Raji (cell line): ENCODE data around the gene AIMP1.

Experiments used
- POLR2A ChIP-seq: IDR thresholded peaks from 2 replicates; pipeline ENCODE4 v1.6.1; 2011; ENCODE audit warnings: low read depth, low read length, control low read depth; ENCODE audit not compliant: insufficient read depth

The AIMP1 gene

DNA sequence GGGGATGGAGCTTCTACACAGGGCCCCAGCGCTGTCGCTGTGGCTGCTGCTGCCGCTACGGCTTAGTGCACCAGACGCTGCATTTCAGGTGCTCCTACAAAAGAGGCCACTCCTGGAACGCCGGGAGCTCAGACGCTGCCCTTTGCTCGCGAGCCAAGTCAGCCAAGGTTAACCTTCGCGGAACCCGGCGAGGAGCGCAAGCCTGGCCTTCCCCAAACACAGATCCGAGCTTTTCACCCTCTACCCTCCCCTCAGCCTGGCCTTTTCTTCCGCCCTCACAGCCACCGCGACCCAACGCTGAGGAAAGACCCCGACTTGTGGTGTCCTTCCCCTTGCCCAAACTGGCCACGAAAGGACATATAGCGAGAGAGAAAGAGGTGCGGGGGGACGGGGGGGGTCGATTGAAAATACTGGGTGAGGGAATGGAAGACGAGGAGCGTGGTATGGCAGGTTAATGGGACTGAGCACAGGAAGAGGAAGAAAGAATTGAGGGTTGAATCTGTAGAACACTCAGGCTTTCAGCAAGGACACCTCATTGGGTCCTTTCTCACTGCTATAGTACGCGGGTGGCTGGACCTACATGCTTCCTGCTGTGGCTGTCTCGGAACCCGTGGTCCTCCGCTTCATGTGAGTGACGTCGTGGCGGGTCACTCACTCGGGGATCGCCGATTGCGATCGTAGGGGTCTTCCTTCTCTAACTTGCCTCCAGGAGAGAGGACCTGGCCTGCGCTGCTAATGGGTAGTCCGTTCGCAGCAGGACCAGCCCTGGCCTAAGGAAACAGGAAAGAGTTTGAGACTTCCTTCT is at the start of gene AIMP1, which contains the start of gene TBCK:
TSS of gene AIMP1 (plus strand) at position 583 of the 805 bp plus-strand sequence. CDS start 8,460 bp downstream, outside the sequence.
TSS of gene TBCK (minus strand) at position 242 of the 805 bp plus-strand sequence. CDS start 7,249 bp downstream, outside the sequence.
- peak; percentile 86 for TF ChIP-seq POLR2A

DNA sequence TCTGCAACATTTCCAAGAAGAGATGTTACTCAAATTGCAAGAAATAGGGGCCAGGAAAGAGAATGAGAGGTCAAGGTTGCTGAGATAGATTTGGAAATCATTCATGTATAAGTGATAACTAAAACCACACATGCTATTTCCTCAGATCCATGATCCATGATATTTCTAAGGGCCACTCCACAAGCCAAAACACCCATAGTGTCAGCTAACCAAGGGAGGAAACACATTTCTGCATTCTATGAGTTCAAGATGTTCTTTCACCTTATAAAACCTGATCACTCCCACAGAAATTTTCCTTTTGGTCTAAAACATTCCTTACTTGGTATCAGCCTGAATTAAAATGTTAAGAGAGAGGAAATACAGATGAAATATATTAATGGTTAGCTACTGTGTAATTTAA is 47.6 kb upstream of the AIMP1 start:
- TF ChIP-seq POLR2A, result no peak

- no peak for TF ChIP-seq POLR2A
Measured at GRCh38 chr4:106269711-106270110, 46.6 kb upstream of the AIMP1 start.

DNA sequence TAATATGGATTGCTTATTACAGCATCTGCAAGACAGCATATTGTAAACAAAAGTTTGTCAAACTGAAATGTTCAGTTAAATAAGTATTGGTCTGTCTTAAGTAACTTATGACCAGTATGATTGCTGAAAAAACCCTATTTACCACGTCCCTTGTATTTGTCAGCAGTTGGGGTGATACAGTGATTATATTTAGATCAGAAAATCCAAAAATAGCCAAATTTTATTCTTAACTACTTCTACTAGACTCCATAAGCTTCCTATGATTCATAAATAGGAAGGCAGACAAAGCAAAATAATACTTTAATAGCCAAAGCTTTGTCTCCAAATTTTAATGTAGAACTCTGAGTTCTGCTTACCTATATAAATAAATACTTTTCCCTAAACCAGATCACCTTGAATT is 45.6 kb upstream of the AIMP1 start:
- TF ChIP-seq POLR2A, result no peak

GRCh38 chr4:106273831-106274230 is 42.5 kb upstream of the AIMP1 start:
- no peak for TF ChIP-seq POLR2A

DNA sequence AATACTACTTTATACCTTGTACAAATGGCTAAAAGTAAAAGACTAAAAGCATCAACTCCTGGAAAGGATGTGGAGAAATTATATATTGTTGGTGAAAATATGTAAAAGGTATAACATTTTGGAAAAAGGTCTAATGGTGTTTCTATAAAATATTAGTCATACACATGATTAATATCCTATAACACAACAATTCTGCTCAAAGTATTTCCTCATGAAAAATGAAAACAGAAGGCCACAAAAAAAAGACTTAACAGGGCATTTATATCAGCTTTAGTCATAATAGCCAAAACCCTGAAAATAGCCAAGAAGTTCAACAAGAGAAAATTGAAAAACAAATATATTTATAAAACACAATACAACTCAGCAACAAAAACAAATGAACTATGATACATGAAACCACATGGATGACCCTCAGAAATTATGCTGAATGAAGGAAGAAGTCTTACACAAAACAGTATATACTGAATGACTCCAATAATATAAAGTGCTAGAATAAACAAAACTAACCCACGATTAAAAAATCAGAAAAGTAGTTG is 39.1 kb upstream of the AIMP1 start:
- no peak for TF ChIP-seq POLR2A

DNA sequence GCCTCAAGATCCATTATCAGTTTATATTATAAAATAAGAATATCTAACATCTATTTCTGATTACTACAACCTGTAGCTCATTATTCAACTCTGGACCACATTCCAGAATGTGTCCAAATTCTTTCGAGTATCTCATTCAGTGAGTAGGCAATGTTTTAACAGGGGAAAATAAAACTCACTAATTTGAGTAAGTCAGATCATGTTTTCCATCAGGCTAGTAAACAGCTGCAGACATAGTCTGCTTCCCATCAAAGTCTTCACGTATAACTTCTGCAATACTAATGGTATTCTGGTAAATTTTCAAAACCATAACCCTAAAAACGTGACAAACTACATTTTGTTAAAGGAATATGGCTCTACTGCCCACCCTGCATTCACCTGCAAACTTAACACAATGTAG is 32.1 kb upstream of the AIMP1 start:
- no peak for TF ChIP-seq POLR2A

- no peak for TF ChIP-seq POLR2A
Measured at GRCh38 chr4:106286611-106287010, 29.7 kb upstream of the AIMP1 start.

DNA sequence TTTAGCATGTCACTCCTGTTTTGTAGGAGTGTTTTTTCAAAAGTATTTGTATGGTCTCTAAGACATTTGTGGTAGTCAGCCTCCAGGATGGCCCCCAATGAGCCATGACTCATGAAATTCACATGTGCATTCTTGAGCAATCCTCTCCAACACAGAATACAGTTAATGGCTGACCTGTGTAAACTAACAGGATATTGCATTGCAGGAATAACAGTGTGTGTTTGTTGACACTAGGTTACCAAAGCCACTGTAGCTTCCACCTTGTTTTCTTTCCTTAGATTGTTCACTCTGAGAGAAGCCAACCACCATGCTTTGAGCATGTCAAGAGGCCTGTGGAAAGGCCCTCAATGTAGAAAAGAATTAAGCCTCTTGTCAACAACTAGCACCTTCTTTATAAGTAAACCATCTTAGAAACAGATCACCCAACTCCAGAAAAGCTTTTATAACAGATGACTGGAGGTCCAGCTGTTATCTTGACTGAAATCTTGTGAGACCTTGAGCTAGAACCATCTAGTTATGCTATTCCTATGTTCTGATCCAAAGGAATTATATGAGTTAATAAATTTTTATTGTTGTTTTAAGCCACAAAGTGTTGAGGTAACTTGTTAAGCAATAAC is 28.9 kb upstream of the AIMP1 start:
- TF ChIP-seq POLR2A, result no peak

DNA sequence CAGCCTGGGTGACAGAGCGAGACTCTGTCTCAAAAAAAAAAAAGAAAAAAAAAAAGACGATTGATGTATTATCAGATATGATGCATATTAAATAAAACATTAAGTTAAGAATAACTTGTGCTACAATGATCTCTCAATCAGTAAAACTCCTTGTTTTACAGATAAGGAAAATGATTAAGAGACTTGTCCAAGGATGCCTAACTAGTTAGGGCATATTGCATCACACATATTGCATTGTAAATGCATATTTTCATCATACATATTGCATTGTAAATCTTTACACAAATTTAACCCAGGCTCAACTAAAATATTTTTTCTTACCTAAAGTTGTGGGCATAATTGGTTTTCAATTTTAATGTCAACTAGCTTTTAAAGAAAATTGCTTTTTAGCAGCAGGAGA is 26.6 kb upstream of the AIMP1 start:
- TF ChIP-seq POLR2A, result no peak

DNA sequence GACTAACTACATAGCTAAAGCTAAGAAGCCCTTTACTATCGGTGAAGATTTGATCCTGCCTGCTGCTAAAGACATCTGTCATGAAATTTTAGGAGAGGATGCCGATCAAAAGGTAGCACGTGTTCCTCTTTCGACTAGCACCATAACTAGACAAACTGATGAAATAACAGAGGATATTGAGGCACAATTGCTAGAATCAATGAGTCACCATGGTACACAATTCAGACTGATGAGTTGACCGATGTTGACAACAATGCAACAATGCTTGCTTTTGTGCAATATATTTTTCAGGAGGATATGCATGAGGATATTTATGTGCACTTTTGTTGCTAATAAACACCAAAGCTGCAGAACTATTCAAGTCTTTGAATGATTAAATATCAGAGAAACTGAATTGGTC is 24.7 kb upstream of the AIMP1 start:
- no peak for TF ChIP-seq POLR2A

DNA sequence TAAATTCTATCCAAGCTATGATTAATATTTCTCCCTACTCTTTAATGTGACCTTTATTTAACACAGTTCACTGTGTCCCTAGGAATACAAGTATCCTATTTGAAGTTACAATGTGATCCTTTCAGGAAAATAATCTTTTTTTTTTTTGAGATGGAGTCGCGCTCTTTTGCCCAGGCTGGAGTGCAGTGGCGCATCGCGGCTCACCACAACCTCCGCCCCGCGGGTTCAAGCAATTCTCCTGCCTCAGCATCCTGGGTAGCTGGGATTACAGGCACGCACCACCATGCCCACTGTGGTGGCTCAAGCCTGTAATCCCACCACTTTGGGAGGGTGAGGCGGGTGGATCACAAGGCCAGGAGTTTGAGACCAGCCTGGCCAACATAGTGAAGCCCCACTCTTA is 22.3 kb upstream of the AIMP1 start:
- TF ChIP-seq POLR2A, result no peak

DNA sequence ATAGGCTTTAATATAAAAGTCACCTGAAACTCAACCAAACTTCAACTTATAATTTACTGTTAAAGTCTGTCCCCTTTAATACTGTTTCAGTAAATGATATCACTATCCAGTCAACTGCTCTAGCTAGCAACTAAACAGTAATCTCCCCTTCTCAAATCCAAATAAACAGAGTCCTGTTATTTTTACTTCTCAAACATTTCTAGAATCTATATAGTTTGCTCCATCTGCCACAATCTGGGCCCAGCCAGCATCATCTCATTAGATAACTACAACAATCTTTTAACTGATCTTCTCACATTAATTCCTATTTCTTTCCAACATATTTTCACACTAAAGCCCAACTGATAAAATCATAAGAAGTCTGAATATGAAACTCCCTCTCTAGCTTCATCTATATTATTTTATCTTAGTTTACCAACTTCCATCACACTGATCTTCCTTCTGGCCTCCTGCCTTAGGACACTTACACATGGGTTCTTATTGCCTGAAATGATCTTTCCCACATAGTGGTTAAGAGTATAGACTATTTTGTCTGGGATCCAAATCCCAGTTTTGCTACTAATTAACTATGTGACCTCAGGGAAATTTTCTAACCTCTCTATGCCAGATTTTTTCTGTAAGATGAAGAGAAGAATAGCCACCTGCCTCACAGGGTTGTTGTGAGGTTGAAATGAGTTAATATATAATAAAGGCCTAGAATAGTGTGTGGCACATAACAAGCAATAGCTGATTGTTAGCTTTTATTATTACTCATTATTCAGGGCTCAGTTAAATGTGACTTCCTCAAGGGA is 18.9 kb upstream of the AIMP1 start:
- TF ChIP-seq POLR2A, result no peak

DNA sequence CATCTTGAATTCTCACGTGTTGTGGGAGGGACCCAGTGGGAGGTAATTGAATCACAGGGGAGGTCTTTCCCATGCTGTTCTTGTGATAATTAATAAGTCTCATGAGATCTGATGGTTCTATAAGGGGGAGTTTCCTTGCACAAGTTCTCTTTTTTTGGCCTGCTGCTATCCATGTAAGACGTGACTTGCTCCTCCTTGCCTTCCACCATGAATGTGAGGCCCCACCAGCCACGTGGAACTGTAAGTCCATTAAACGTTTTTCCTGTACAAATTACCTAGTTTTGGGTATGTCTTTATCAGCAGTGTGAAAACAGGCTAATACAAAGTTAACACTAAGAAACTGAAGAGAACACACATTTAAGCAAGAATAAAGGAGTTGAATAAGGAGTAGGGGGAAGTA is 16.4 kb upstream of the AIMP1 start:
- no peak for TF ChIP-seq POLR2A

DNA sequence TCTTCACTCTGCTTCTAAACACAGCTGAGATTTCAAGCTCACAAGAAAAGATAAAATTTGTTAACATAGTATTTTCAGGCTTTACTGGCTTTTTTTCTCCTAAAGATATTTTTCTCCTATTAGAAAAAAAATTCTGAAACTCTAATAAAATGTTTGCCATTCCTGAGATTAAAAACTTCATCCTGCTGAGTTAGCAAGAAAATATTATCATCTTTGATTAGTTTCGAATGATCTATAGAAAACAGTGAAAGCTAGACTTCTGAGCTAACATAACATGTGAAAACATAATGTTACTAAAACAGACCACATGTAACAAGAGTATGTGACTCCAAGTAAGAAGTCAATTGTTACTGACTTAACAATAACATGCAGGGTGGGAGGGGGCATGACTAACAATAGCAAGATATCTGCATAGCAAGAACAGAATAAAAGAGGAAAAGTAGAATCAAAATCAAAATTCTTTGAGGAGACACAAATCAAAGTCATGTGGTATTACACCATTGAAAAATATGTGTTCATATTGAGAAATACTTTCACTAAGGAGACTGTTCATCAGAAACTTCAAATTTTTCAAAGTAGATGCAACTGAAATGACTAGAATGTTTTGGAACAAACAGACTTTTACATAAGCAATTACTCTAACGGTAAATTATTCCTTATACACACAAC is 14.8 kb upstream of the AIMP1 start:
- no peak for TF ChIP-seq POLR2A
